Transverse colon (tissue), 4 donors: ENCODE measurements around the gene SLC30A5.

ENCODE experiments used
- EP300 ChIP-seq: sonication (generic); formaldehyde crosslinking; IDR thresholded peaks from one replicate; pipeline ENCODE4 v1.6.1; 2017; ENCODE audit warnings: antibody characterized with exemption, low read depth
- POLR2A ChIP-seq: fragments of 450-650 bp; IDR thresholded peaks from one replicate; pipeline ENCODE4 v1.6.1; 2016; ENCODE audit warnings: antibody characterized with exemption, mild to moderate bottlenecking, moderate library complexity
- POLR2AphosphoS5 ChIP-seq, 3 donors: sonication (generic); formaldehyde crosslinking; IDR thresholded peaks; one replicate each; pipeline ENCODE4 v1.6.1; 2016; ENCODE audit warnings: antibody characterized with exemption in 3 of 3
- TF ChIP-seq, protein P1 (sequence below), 5 experiments: fragments of 200-600 bp in 3 of 5; fragments of 450-650 bp in 2 of 5; sonication (generic) in 3 of 5; IDR thresholded peaks; 1 replicate in 2 of 5; 2 replicates in 3 of 5; pipeline ENCODE4 v1.5.1; 2016 to 2017; ENCODE audit warnings: antibody characterized with exemption in 5 of 5, inconsistent platforms in 3 of 5, mild to moderate bottlenecking in 2 of 5, moderate library complexity in 1 of 5

DNA sequence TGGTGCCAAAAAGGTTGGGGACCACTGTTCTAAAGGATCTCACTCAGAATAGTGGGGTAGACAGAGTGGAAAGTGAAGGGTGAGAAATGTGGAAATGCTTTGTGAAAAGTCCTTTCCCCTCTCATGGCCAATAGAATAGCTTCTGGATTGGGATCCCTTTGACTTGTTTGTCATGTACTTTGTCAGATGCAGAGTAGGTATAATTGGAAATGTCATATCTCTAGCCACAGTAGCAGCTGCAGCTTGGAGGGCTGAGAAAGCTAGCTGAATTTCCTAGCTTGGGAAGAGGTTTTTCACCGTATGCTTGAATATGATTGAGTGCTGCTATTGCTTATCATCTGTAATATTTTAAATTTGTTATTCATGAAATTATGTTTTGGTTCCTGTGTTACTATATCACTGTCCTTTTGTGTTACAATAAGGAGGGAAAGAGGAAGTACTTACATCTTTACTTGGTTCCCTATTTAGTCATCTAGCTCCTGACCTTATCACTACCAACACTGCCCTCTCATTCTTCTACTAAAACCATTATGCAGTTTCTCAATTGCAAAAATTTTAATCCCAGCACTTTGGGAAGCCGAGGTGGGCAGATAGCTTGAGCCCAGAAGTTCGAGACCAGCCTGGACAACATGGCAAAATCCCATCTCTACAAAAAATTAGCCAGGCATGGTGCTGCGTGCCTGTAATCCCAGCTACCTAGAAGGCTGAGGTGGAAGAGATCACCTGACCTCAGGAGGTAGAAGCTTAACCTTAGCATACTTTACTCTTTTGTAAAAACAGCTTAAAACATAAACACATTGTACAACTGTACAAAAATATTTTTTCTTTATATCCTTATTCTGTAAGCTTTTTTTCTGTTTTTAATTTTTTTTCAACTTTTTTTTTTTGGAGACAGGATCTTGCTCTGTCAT, 12.4 kb downstream of the SLC30A5 start:
- TF ChIP-seq, protein P1, sequence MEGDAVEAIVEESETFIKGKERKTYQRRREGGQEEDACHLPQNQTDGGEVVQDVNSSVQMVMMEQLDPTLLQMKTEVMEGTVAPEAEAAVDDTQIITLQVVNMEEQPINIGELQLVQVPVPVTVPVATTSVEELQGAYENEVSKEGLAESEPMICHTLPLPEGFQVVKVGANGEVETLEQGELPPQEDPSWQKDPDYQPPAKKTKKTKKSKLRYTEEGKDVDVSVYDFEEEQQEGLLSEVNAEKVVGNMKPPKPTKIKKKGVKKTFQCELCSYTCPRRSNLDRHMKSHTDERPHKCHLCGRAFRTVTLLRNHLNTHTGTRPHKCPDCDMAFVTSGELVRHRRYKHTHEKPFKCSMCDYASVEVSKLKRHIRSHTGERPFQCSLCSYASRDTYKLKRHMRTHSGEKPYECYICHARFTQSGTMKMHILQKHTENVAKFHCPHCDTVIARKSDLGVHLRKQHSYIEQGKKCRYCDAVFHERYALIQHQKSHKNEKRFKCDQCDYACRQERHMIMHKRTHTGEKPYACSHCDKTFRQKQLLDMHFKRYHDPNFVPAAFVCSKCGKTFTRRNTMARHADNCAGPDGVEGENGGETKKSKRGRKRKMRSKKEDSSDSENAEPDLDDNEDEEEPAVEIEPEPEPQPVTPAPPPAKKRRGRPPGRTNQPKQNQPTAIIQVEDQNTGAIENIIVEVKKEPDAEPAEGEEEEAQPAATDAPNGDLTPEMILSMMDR (IDR thresholded peaks at IDR 0.05), result no peak
- no peak for TF ChIP-seq POLR2AphosphoS5 (IDR thresholded peaks at IDR 0.05)
- TF ChIP-seq POLR2A, result no peak
- no peak for TF ChIP-seq EP300
